ENCODE data around the gene ABCC4. TPM values are rescaled to one million over a fixed set of nuclear protein-coding genes. Genes with fewer than 3 reads are reported as not detected.

Gene ABCC4
- total and polyA plus RNA-seq, 4 donors: 0.74 to 22.5 (median 2.0) TPM

- TF ChIP-seq MAX (IDR thresholded peaks at IDR 0.05) (no peak), HNF4A (conservative IDR thresholded peaks at IDR 0.05) (no peak), FOXA2 (IDR thresholded peaks at IDR 0.05) (no peak), ATF3 (IDR thresholded peaks at IDR 0.05) (no peak), CTCF (IDR thresholded peaks at IDR 0.05; ENCODE audit: low read depth, low read length, missing input control) (no peak), YY1 (IDR thresholded peaks at IDR 0.05) (no peak), RAD21 (IDR thresholded peaks at IDR 0.05) (no peak), ZBTB33 (IDR thresholded peaks at IDR 0.05) (no peak), GABPA (IDR thresholded peaks at IDR 0.05 in 1 of 2, conservative IDR thresholded peaks at IDR 0.05 in 1 of 2) (no peak), NR2F2 (IDR thresholded peaks at IDR 0.05) (no peak), HNF4G (IDR thresholded peaks at IDR 0.05) (no peak), JUND (IDR thresholded peaks at IDR 0.05) (no peak), RXRA (IDR thresholded peaks at IDR 0.05) (no peak), TAF1 (conservative IDR thresholded peaks at IDR 0.05) (no peak), REST (IDR thresholded peaks at IDR 0.05) (no peak), SP1 (IDR thresholded peaks at IDR 0.05) (no peak), FOXA1 (IDR thresholded peaks at IDR 0.05) (no peak), EGR1 (IDR thresholded peaks at IDR 0.05; ENCODE audit: low read depth in 2 of 2) (no peak)
- H3K9ac ChIP-seq (ENCODE audit: low read depth in 1 of 2, low read length in 2 of 2): no peak overlapping the region
- no peaks in the 10 kb centered on the region for H3K36me3 ChIP-seq (ENCODE audit: control insufficient read depth in 4 of 4, insufficient read depth in 3 of 4, low read depth in 1 of 4, low read length in 3 of 4)
- no peak overlapping the region for H3K27ac ChIP-seq (ENCODE audit: low read depth in 1 of 2, low read length in 2 of 2)
- DNase-seq (ENCODE audit: low spot score): no peak
- WGBS: 88% methylated on average over 3 of the region's 3 CpGs
- no peaks in the 10 kb centered on the region for H3K4me1 ChIP-seq (ENCODE audit: control insufficient read depth in 4 of 4, insufficient read depth in 4 of 4, low read length in 3 of 4)
- H3K27me3 ChIP-seq (ENCODE audit: control insufficient read depth in 4 of 4, insufficient read depth in 4 of 4, low read length in 3 of 4): no peaks in the 10 kb centered on the region
- H3K9me3 ChIP-seq (ENCODE audit: control insufficient read depth in 4 of 4, low read length in 3 of 4): no peaks in the 10 kb centered on the region
- no peak overlapping the region for H3K4me3 ChIP-seq (ENCODE audit: low read depth in 1 of 3, low read length in 3 of 3)
Measured at GRCh38 chr13:95337597-95337996, 36.3 kb upstream of the ABCC4 start.
